WI38 (cell line): ENCODE data around the gene KIF3B.
"Not testable (repeated sequence)": the region's sequence is repeated elsewhere in the genome, so short reads cannot be mapped to it uniquely, and the experiment has no call there.

Experiments
- H3K4me3 ChIP-seq: 2 replicates; pipeline ENCODE4 v1.5.1; 2011; ENCODE audit warnings: low read depth, mild to moderate bottlenecking, control low read depth, low read length
- CTCF ChIP-seq: IDR thresholded peaks from 2 replicates; pipeline ENCODE4 v1.5.1; 2012; ENCODE audit warnings: low read depth, mild to moderate bottlenecking, control low read depth, low read length

KIF3B gene

DNA sequence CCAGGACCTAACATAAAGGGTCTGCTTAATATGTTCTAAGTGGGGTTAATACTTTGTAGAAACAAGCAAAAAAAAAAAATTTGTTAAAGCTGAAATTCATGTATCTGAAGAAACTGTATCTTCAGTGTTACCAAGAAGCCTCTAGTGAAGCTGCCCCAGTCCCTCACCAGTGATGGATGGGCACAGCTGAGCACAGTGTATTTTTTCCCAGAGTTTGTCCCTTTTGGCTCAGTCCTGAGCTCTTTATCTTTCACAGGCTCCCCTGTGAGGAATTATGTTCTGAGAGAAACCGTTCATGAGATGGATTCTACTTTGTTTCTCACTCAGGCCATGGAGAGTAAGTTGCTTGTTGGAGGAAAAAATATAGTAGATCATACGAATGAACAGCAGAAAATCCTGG lies 38.4 kb downstream of the KIF3B start:
- H3K4me3 ChIP-seq = no peak overlapping the region
- TF ChIP-seq CTCF = no peak

GRCh38 chr20:32316667-32317066 lies 39.2 kb downstream of the KIF3B start:
- TF ChIP-seq CTCF = no peak
- no peak overlapping the region for H3K4me3 ChIP-seq

DNA sequence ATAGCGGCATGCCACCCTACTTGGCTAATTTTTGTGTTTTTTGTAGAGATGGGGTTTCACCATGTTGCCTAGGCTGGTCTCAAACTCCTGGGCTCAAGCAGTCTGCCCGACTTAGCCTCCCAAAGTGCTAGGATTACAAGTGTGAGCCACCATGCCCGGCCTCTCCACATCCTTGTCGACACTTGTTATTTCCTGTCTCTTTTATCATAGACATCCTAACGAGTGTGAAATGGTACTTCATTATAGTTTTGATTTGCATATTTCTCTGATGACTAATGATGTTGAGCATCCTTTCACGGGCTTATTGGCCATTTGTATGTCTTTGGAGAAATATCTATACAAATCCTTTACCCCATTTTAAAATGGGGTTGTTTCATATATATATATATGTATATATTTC lies 41.6 kb downstream of the KIF3B start:
- H3K4me3 ChIP-seq = no peak overlapping the region
- TF ChIP-seq CTCF = no peak

GRCh38 chr20:32320305-32320704 lies 42.9 kb downstream of the KIF3B start:
- TF ChIP-seq CTCF = no peak

DNA sequence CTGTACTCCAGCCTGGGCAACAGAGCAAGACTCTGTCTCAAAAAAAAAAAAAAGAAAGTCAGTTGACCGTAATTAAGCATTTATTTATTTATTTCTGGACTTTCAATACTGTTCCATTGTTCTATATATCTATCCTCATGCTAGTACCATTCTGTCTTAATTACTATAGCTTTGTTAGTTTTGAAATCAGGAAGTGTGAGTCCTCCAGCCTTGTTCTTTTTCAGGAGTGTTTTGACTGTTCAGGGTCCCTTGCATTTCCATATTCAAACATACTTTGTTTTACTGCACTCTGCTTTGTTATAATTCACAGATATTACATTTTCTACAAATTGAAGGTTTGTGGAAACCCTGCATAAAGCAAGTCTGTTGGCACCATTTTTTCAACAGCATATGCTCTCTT lies 43.9 kb downstream of the KIF3B start:
- no peak overlapping the region for H3K4me3 ChIP-seq
- no peak for TF ChIP-seq CTCF

More at GRCh38 chr20:32320305-32320704, 42.9 kb downstream of the KIF3B start:
- no peak overlapping the region for H3K4me3 ChIP-seq

DNA sequence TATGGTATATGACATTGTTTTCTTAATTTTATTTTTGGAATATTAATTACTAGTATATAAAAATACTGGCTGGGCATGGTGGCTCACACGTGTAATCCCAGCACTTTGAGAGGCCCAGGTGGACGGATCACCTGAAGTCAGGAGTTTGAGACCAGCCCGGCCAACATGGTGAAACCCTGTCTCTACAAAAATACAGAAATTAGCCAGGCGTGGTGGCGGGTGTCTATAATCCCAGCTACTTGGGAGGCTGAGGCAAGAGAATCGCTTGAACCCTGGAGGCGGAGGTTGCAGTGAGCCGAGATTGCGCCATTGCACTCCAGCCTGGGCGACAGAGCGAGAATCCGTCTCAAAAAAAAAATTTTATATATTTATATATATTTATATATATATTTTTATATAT lies 44.8 kb downstream of the KIF3B start:
- H3K4me3 ChIP-seq = not testable (repeated sequence)

- not testable (repeated sequence) for H3K4me3 ChIP-seq
Observed at GRCh38 chr20:32323761-32324160, 46.3 kb downstream of the KIF3B start.

- no peak for TF ChIP-seq CTCF
- H3K4me3 ChIP-seq = no peak overlapping the region
Observed at GRCh38 chr20:32325706-32326503, 48.5 kb downstream of the KIF3B start.
